GM21381 (cell line): ENCODE data around the gene CELF3.

Experiments used
- ATAC-seq: cut with Tn5 transposase; IDR thresholded peaks from one replicate; pipeline ENCODE4 v1.9.1; 2021; ENCODE audit warnings: mild to moderate bottlenecking, moderate library complexity; ENCODE audit not compliant: unreplicated experiment

The CELF3 gene

DNA sequence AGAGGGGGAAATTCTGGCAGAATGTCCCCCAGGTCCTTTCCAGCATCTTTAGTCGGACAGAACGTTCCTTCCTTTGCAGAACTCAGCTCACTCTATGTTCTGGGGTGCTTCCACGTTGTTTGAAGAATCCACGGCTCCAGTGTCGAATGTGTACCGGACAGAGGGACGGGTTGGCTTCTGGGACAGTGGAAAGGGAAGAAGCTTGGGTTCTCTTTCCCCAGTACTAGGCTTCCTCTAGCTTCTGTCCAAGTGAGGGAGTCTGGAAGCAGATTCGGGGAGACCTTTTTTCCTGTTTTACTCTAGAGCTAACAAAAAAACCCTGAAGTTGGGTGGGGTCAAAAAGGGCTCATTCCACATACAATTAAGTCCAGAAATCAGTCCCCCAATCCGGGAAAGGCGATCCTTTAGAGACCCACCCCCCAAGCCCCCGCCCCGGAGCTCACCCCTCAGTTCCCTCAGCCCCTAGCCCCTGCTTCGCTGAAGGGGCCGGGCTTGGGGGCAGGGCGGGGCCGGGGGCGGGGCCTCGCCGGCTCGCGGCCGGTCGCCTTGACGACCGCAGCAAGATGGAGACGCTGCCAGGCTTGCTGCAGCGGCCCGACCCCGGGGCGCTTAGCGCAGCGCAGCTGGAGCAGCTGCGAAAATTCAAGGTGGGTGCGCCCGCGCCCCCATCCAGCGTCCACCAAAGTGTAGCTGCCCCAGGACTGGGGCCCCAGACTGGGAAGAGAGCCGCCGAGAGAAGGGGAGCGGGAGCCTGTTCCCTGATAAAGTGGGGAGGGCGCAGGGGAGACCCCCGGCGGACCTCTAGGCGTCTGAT is 4.6 kb upstream of the CELF3 start, which contains the start of gene RIIAD1:
RIIAD1 (plus strand) TSS at position 549 of the 814 bp plus-strand sequence; CDS start at position 564, 15 bp downstream.
- ATAC-seq = peak; percentile 74

DNA sequence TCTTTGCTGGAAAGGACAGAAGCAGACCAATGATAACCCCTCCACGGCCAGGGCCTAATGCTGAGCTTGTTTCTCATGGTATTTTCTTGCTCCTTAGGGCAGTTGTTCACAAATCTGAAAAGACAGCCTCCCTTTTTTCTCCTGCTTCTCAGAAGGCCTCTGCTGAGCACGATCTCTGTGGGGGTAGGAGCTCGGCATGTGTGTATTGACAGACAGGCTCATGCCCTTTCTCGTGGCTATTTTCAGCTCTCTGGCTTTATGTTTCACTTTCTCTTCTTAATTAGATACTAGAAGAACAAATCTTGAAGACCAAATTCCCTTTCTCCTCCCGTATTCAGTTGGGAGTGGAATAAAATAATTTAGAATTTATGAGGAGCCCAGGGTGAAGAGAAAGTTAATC is 4.0 kb upstream of the CELF3 start:
- peak; percentile 63 for ATAC-seq

DNA sequence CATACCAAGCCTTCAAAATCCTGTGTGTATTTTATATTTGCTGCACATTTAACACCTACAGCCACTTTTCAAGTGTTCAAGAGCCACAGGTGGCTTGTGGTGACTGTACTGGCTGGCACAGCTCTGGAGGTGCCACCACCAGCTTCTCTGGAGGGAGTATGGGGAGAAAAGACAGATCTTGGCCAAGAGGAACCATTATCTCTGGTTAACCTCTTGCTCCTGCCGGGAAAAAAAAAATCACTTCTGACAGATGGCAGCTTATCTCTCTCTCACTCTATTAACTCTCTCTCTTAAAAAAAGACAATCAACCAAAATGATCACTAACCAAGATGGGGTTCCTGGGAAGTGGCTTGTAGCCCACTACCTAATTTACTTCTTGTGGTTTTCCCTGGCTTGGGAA is 3.5 kb upstream of the CELF3 start:
- ATAC-seq = no peak

DNA sequence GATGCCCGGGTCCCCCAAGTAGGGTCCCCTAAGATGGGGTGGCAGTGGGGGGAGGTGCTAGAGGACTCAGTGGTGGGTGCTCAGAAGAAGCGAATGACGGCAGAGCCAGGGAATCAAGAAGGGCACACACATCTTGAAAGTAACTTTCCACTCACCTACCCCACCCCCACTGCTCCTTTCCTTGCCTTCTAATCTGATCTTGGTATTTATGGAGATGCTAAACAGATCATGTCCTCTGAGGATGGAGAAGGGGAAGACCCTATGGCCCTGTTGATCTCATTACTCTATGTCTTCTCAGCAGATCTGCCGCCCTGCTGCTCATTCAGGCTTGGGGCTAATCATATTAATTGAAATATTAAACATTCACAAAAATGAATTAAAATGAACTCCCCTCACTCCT is 2.1 kb upstream of the CELF3 start:
- no peak for ATAC-seq

DNA sequence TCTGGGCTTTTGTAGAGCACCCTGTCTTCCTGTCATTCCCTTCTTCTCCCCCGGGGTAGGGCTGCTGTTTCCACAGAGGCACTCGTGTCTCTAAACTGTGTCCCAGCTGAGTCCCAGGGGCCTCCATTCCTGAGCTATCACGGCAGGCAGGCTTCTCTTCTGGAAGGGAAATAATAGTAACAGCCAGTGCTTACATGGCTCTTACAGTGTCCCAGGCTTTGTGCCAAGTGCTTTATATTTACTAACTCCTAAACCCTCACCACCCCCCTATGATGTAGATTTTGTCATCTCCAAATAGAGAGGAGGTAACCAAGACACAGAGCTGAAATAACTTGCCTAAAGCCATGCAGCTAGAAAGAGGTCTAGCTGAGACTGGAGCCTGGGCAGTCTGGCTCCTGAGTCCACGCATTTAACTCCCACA is 1.4 kb upstream of the CELF3 start:
- no peak for ATAC-seq

DNA sequence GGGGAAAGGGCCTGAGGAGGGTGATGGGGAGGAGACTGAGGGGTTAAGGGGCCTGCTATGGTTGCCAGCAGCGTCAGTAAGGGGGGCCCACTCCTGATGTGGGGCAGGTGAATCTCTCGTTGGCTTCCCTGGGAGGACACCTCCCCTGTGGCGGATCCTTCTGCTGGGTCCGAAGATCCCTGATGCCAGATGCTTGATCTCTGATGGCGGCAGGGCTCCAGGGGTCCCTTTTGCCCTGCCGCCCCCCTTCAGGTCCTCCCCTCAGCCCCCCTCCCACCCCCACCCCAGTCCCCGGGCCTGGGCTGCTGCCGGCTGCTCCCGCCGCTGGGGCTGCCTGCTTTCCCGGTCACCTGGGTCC is 219 bp downstream of the CELF3 start:
- no peak for ATAC-seq

DNA sequence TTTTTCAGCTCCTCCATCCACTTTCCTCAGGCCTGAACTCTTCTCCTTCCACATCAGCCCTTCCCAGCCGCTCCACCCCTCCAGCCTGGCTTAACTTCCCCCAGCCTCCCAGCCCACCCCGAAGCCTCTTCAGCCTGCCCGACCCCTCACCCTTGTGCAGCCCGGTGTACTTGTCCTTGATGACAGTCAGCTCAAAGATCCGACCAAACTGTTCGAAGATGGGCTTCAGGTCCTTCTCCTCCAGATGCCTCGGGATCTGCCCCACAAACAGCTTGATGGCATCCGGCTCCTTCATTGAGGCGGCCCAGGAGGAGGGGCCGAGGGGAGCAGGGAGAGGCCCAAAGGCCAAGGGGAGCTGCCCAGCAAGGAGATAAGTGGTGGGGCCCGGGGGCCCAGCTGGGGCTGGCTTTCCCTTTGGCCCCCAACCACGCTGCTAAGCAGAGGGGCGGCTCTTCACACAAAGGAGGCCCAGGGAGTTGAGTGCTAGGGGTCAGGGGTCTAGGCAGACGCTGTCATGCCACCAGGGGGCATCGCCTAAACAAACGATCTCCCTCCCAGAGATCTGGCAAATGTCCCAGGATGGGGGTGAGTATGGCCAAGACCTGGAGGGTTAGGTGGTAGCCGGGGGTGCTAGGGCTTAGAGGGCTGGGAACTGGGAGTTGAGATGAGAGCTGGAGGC is 738 bp downstream of the CELF3 start:
- ATAC-seq = no peak

DNA sequence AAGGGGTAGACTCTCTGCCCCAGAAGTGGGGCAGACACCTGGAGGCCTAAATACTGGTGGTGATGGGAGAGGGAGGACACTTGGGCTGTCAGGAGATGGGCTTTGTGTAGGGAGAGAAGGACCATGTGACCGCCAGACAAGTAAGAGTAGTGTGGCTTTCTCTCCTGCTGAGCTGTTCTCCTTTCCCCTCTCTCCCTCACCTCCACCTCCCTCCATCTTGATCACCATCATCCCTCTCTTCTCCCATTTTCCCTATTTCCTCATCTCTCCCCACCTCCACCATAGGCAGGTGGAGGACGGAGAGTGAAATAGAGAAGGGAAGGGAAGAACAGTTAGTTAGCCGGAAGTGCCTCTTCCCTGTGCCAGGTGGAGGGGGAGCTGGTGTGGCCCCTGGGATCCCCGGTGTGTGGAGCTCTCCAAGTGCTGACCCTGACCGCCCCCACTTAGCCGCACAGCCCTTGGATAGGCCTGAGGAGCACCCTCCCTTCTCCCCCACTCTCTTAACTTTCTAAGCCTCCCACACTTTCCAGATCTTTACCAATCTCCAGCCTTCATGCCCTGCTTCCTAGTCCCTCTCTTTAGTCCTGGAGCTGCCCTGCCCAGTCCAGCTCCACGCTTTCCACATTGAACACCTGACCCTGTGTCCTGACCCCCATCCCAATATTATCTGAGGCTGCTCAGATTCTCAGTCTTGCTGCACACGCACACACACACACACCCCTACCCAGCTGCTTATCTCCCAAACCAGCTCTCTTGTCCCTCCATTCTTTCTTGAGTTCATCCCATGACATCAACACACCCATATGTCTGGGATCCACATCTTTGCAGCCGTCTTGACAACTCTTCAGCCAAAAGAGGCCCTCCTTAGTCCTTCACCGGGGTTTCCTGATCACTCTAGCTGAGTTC is 1.5 kb downstream of the CELF3 start:
- ATAC-seq = no peak

DNA sequence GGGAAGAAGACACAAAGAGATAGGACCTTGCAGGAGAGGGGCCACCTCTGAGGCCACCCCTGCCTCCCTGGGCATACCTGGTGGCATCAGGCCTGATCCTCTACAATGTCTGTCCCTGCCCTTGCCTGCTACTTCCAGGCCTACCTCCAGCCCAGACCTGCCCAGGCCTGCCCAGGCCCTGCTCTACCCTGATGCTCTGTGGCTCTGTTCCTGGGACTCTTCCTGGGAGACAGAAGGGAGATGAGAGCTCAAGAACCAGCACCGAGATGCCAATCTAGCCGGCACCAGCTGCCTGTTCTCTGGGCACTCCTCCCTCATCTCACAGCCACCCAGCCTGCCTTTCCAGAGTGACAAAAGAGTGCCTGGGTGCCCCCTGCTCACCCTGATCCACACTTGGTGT is 2.7 kb downstream of the CELF3 start:
- no peak for ATAC-seq

DNA sequence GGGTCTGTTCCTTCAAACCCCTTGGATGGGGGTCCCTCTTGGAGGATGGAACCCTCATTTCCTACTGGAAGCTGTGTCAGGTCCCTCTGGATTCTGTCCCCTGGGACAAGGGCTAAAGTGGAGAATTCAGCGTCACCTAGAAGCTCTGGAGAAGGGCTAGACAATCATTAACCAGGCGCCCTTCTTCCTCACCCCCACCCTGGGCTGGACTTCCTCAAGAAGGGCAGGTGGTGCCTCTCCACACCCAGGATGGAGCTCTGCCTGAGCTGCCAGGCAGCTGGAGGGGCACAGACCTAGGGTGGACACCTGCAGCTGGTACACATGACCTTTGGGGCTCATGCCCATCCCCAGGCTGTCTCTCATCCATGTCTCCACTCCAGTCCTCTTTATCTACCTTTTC is 3.6 kb downstream of the CELF3 start:
- no peak for ATAC-seq

DNA sequence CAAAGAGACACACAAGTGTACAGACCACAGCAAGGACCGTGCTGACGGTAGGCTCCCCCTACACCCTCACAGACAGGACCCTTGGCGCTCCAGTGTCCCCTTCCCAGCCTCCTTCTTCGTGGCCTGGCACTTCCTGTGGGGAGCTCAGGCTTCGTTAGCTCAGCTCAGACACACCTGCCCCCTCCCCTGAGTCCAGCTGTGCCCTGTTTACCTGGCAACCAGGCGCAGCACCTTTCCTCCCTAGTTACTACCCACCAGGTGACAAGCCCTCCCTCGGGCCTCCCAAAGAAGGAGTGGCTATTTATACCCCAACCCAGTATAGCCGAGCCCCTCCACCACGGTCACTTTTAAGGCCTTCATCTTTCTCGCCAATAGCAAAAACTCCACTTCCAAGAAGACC is 4.7 kb downstream of the CELF3 start:
- ATAC-seq = no peak

DNA sequence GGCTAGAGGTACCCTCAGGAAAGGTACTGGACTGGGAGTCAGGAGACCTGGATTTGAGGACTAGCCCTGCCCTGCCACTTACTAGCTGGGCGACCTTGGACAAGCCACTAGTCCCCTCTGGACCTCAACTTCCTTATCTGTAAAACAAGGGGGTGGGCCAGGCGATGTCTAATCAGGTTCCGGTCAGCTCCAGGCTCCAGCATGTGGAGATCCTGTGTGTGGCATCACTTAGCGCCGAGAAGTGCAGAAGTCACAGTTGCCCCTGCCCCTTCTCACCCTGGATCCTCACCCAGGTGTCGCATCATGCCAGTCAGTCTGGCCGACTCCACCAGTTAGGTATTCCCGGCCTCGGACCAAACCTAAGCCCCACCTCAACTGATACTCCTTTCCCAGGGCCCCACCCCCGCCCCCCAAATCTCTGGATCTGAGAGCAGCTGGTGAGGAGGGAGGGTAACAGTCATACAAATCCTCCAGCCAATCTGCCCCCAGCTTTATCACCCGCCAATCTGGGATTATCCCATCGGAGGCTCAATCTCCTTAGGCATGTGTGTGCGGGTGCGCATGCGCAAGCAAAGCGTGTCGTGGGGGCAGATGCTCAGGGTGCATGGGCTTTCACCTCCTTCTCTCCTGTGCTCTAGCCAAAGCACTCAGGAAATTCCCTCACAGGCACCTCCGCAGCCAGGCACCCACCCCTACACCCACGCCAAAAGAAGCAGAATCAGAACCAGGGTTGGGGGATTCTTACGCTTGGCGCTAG is 5.4 kb downstream of the CELF3 start:
- ATAC-seq = no peak

DNA sequence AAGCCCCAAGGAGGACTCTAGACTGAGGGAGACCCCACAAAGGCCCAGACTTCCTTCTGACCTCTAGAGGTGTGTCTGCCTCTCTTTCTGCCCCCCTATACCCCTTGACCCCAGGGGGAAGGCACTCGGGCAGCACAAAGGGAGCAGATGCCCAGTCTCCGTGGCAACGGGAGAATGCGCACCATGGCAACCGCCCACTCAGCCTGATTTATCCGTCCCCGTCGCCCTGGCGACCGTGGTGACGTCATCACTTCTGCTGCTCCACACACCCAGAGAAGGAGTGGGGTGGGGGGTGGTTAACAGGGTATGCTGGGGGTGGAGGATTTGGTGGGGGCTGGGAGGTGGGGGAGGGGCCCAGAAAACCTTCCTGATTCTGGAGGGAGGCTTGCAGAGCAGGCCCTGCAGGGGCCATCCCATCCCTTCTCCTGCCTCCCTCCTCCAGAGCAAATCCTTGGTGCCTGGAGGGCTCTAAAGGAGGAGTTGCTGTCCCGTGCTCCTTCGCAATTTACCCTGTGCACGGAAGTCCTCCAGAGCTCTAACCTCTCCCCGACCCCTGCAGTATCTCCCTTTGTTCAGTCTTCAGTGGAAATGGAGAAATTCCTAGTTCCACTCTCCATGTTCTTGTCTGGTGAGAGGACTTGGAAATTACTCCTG is 6.3 kb downstream of the CELF3 start:
- no peak for ATAC-seq

DNA sequence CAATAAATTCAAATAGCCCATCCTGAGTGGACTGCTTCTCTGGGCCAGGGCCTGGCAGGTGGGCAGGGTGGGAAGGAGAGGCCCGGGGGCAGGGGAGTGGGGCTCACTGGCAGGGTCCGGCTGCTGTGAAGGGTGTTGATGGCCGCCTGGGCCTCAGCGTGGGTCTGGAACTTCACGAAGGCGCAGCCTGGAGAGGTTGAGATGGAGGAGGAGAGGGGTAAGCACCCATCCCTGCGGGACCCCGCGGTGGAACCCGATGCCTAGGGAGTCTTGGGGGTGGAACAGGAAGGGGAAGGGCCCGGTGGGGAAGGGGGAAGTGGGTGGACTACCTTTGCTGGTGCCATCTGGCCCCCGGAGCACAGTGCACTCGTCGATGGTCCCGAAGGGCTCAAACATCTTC is 7.7 kb downstream of the CELF3 start:
- ATAC-seq = no peak

DNA sequence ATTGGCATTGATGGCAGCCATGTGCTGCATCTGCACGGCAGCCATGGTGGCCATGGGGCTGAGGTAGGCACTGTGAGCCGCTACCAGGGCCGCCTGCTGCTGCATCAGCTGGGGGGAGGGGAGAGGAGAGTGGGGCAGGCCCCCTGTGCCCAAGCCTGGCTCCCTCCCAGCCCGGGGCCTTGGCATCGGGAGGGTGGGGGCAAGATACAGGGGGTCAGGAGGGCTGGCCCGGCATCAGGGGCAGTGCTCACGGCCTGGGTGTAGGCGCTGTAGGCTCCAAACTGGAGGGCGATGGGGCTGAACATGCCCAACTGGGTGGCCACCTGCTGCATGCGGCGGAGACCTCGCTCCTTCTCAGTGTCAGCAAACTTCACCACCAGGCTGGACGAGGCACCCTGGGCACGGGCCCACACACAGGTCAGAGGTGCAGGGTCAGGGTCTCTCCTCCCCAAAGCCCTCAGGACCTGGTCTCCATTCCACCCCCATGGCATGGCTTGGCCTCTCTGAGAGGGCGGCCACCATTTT is 9.0 kb downstream of the CELF3 start:
- no peak for ATAC-seq

DNA sequence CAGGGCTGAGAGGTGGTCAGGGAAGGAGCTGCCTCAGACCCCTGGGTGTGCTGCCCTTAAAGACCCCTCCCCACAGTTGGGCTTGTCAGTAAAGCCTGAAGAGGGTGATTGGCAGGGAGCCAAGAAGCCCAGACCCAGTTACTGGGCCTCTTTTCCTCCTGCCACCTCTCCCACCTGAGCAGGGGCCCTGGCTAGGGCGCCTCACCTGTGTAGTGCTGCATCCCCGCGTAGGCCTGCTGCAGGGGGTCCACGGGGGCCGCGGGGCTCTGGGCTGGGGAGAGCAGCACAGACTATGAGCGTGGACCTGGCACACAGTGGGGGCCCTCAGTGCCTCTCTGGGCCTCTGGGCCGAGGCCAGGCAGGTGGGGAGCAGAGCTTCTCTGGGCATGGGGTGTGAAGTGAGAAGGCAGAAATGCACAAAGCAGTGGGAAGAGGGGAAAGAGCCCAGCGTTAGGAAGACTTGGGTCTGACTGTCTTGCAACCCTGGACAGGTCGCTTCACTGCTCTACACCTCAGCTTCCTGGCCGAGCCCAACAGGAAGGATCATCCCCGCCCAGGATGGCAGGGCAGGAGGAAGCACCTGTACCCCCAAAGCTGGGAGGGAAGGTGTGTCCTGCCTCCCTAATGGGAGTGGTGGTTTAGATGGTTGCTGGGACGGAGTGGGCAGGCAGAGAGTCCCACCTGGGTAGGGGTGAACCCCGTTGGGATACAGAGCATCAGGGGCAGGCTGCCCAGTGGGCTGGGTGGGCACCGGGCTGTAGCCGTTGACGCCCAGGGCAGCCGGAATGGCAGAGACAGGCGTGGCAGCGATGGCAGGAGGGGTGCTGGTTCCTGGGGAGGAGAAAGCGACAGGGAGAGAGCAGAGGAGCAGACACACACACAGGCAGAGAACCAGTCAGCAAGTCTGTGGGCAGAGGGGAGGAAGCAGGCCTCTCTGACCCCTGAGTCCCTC is 9.9 kb downstream of the CELF3 start:
- ATAC-seq = no peak

DNA sequence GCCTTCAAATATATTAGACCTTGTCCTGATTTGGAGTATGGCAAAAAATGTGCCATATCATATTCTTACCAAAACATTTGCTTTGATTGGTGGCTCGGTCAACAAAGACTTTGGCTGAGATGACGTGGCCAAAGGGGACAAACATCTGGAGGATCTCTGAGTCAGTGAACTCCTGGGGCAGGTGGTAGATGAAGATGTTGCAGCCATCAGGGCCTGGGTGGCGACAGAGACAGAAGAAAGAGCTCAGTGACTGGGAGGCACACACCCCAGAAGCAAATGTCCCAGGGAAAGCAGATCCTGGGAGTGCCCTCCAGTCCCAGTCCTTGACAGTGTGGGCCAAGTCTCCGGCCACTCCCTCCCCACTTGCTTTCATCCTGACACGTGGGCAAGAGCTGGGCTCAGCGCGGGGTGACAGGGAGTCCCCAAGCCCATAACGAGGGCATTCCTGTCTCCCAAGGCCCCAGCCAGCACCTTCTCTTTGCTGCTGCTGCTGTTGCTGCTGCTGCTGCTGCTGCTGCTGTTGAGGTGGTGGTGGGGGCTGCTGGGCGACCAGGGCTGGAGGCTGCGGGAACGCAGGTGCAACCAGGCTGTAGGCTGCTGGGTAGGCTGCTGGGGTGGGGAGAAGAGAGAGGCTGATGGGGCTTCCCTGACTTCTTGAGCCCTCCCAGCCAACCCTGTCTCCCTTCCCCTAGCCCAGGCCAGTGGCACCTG is 10.7 kb downstream of the CELF3 start:
- ATAC-seq = no peak

DNA sequence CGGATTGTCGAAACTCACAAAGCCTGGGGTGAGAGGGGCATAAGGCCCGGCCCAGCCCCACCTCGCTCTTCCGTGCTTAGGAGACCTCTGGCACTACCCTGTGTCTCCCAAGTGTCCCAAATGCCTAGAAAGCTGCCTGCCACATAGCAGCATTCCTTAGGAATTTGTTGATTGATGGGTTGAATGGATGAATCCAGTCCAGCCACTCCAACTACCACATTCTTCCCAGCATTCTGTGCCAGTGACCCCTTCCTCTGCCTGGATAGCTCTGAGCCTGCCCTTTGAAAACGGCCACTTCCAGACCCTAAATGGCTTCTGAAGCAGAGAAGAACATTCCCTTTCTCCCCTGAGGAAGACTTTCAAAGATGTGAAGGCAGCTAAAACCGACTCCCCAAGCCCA is 11.5 kb downstream of the CELF3 start:
- no peak for ATAC-seq
